ENCODE results near the gene KRTDAP.

Gene KRTDAP

DNA sequence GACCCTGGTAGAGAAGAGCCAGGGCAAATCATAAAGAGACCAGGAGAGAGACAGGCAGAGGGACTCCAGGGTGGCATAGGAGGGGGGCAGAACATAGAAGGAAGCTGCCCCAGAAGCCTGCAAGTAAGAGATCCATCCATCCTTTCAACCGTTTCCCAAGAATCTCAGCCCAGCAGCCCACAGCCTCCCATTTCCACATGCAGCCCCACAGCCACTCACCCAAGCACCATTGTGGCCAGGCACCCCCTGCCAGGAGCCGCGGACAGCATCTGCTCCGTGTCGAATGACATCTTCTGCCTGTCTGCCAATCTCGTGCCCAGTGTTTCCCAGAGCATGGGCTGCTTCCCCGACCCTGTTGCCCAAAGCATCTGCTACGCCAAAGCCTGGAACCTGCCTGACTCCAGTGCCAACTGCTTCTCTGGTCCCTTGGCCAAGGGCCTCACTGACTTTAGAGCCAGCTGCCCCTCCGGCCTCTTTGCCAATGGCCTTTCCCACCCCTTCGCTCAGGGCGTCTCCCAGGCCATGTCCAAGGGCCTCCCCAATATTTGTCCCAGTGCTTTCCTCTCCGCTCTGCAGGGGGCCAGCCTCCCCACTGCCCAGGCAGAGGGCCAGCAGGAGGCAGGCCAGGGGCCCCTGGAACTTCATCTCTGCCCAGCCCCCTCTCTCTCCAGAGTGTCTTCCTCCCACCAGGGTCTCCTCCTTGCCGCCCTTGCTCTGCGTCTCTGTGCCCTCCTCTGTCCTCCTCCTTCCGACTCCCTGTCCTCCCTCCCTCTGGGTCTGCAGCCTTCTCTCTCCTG lies 22.8 kb upstream of the KRTDAP start:
- no peak for DNase-seq

- DNase-seq: no peak
Observed at GRCh38 chr19:35511337-35511736, 21.1 kb upstream of the KRTDAP start.

- DNase-seq: no peak
Observed at GRCh38 chr19:35510626-35510964, 20.3 kb upstream of the KRTDAP start.

GRCh38 chr19:35509861-35510625 lies 19.8 kb upstream of the KRTDAP start:
- peak; percentile 91 for DNase-seq

- peak; percentile 66 for DNase-seq
Observed at GRCh38 chr19:35509018-35509652, 18.9 kb upstream of the KRTDAP start.

DNA sequence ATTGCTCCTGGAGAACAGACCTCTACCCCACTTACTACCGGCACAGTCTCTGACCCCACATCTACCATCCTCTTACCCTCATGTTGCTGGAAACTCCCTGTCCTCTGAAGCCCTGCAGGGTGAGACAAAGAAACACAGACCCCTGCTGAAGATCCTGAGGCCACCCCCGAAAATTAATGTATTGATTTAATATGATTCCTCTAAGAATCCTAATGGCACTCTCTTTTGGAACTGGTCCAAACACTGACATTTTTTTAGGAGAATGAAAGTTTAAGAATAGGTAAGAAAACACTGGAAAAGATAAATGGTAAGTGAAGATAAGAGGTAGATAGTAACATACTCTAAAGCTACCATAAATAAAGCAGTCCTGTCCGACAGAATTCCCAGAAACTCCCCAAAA lies 17.9 kb upstream of the KRTDAP start:
- no peak for DNase-seq

- no peak for DNase-seq
Observed at GRCh38 chr19:35507561-35507960, 17.3 kb upstream of the KRTDAP start.

- DNase-seq: no peak
Observed at GRCh38 chr19:35506011-35506410, 15.7 kb upstream of the KRTDAP start.

DNA sequence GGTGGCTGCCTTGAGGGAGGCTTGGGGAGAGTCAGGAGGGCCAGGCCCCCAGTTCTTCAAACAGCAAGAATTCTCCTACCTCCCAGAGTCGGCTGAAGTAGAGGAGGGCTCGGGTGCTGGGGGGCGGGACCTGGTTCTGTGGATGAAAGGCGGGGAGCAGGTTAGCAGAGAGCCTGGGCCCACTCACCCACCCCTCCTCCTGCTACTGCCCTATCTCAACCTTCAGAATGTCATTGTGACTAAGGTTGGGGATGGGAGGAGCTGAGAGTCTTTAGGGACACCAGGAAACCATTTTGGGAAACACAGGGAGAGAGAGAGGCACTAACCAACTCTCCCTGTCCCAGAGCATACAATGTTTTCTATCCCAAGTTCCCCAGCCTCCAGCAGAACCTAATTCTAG lies 12.5 kb upstream of the KRTDAP start:
- DNase-seq: no peak

DNA sequence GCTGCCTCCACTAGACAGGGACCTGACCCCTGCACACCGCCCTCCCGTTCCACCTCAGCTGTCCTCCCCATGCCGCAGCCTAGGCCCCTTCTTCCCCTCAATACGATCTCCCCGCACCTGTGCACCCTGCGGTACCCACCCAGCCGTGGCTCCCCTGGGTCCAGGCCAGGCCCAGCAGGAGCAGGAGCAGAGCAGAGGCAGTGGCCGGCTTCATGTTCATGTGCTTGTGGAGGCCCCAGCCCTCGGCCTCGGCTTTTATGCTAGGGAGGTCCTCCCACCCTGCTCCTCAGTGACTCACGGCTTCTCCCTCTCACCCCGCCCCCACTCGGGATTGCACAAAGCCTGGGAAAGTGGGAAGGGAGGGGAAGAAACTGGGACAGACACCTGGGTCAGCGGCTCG lies 11.4 kb upstream of the KRTDAP start:
- DNase-seq: no peak

- no peak for DNase-seq
Observed at GRCh38 chr19:35500611-35501010, 10.3 kb upstream of the KRTDAP start.

DNA sequence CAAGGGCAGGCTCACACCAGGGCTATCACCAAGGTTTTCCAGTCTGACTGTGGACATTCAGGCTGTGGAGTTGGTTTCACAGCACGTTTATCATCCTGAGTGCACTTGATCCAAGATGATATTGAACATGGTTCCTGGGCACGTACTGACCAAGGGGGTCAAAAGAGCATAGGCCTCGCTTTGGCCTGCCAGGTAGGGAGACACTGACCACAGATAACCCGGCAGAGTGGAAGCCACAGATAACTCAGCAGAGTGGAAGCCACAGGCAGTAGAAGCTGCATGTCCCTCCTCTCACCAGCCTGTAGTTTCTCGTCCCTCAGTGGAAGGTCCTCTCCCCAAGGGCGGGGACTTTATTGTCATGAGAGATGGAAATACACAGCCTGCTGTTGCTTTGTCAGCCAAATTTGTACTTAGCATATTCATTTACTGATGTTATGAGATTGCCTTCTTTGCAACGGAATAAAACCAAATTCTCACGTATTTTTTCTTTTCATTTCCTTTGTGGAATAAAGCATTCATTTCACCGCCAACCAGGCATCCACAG lies 8.8 kb upstream of the KRTDAP start:
- DNase-seq: no peak

GRCh38 chr19:35498220-35498619 lies 8.0 kb upstream of the KRTDAP start:
- DNase-seq: no peak

- DNase-seq: no peak
Observed at GRCh38 chr19:35497406-35497805, 7.1 kb upstream of the KRTDAP start.

DNA sequence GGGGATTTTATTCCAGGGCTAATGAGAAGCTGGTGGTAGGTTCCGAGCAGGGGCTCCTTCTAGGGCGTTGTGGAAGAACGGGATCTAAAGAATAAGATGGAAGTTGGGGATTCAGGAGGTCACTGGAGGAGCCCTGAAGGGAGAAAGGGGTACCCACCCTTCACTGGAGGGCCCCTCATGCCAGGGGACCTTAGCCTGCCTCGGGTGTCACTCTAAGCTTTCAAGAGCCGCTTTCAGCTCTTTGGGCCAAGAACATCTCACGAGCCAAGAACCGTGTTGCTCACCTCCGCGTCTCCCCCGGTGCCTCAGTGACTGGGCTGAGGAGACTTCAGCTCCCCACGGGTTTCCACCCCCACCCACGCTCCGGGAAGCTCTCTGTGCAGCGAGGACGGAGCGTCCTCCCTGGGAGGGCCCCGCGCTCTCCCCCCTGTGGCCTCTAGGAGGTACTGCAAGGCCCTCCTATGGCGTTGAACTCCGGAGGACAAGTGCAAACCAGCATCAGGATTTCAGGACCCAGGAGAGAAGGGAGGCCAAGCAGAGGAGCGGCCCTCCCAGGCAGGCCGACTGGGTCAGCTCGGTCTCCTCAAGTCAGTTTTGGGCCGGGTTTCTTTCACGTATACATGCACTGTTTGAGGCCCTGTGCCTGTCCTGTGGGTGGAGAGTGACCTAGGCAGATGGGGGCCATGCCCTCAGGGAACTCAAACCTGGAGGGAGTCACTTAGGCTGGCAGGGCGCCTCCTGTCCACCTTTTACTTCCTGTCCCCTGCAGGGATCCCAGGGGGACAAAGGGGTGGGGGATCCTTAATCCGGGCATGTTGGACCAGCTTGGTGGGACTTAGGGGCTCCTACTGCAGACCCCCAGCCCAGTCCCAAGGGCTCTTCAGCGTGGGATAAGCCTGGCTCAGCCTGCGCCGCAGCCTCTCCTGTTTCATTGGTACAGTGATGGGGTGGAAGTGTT lies 5.1 kb upstream of the KRTDAP start:
- peak; percentile 86 for DNase-seq

- no peak for DNase-seq
Observed at GRCh38 chr19:35493971-35494370, 3.7 kb upstream of the KRTDAP start.

- DNase-seq: no peak
Observed at GRCh38 chr19:35491836-35492360, 1.6 kb upstream of the KRTDAP start.

DNA sequence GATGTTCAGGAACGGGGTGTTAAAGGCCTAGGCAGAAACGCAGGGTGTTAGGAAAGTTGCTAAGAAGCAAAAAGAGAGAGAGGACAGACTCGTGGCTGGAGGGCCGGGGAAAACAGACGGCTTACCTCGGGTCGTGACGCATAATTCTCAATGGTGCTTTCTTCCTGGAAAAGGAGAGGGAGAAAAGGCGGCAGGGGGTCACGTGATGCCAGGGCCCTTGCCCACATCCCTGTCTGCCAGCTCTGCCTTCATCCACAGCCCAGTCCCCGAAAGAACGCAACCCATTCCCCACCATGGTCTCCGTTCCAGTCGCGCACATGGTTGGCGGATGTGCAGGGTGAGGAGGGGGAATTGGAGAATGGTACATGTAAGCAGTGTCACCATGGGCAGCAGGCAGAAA lies 1.6 kb downstream of the KRTDAP start:
- DNase-seq: no peak

DNA sequence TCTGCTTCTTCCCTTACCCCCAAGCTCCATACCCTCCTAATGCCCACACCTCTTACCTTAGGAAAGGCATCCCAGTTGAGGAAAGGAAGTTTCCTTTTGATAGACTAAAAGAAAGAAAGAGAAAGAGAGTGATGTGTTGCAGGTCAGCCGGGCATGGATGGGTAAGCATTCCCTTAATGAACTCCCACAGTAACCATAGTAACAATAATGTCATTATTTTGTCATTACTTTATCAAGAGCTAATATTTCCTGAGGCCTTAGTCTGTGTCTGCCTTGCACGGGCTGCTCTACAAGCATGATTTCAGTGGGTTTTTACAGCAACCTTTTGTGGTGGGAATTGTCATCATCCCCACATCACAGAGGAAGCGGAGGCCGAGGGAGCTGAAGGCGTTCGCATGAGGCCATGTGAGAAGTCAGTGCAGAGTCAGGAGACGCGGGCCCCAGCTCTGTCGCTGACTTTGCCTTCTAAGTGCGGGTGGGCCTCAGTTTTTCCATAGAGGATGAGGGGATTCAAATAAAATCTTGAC lies 2.5 kb downstream of the KRTDAP start:
- no peak for DNase-seq

DNA sequence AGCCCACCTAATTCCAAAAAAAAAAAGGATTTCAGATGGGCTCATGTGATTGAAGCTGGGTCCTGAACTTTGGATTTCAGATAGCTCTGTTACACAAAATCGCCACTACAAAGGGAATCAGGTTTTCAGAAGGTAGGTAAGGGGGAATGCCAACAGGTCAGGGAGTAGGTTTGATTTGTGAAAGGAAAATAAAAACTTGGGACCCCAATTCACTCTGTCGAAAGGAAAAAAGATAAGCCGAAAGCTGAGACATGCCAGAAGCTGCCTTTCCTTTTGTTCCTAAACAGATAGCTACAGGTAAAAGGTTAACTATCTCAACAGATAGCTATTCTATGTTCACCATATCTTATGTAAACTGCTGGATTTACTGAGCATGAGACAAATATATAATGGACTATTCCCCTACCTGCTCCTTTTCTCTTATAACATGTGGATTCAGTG lies 4.0 kb downstream of the KRTDAP start:
- no peak for DNase-seq

- no peak for DNase-seq
Observed at GRCh38 chr19:35484252-35485036, 5.8 kb downstream of the KRTDAP start.

Data from activated CD8-positive, alpha-beta memory T cell treated with anti-CD3 and anti-CD28 coated beads for 24 hours (primary cell).